Transverse colon (tissue), 3 donors: Measurements from ENCODE around the gene KLHDC3.

Experiments
- POLR2A ChIP-seq: fragments of 450-650 bp; IDR thresholded peaks from one replicate; pipeline ENCODE4 v1.6.1; 2016; ENCODE audit warnings: antibody characterized with exemption, mild to moderate bottlenecking, moderate library complexity
- TF ChIP-seq, protein P1 (sequence below), 5 experiments: fragments of 200-600 bp in 3 of 5; fragments of 450-650 bp in 2 of 5; sonication (generic) in 3 of 5; IDR thresholded peaks; 1 replicate in 2 of 5; 2 replicates in 3 of 5; pipeline ENCODE4 v1.5.1; 2016 to 2017; ENCODE audit warnings: antibody characterized with exemption in 5 of 5, inconsistent platforms in 3 of 5, mild to moderate bottlenecking in 2 of 5, moderate library complexity in 1 of 5

DNA sequence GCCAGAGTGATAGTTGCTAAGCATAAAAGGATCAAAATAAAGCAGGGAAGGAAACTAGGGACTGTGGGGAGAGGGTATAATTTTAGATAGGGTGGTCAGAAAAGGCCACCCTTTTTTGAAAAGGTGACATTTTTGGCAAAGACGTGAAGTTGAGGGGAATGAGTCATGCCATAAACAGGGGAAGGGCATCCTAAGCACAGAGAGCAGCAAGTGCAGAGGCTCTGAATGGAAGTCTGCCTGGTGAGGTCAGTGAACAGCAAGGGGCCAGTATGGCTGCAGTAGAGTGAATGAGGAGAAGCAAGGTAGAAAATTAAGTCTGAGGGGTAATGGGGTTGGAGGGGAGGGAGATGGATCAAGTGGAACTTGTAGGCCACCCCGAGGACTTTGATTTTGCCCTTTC, 47.8 kb downstream of the KLHDC3 start:
- TF ChIP-seq, protein P1, sequence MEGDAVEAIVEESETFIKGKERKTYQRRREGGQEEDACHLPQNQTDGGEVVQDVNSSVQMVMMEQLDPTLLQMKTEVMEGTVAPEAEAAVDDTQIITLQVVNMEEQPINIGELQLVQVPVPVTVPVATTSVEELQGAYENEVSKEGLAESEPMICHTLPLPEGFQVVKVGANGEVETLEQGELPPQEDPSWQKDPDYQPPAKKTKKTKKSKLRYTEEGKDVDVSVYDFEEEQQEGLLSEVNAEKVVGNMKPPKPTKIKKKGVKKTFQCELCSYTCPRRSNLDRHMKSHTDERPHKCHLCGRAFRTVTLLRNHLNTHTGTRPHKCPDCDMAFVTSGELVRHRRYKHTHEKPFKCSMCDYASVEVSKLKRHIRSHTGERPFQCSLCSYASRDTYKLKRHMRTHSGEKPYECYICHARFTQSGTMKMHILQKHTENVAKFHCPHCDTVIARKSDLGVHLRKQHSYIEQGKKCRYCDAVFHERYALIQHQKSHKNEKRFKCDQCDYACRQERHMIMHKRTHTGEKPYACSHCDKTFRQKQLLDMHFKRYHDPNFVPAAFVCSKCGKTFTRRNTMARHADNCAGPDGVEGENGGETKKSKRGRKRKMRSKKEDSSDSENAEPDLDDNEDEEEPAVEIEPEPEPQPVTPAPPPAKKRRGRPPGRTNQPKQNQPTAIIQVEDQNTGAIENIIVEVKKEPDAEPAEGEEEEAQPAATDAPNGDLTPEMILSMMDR (IDR thresholded peaks at IDR 0.05): no peak
- no peak for TF ChIP-seq POLR2A
